NCI-H1105 treated with DMSO at 0.1 percent for 48 hours (cell line): ENCODE results near the gene TRIM28.
"Not testable (repeated sequence)": the region's sequence is repeated elsewhere in the genome, so short reads cannot be mapped to it uniquely, and the experiment has no call there.

Experiments
- DNase-seq: peaks from one replicate; lab custom pipeline; 2025; lab: John Stamatoyannopoulos, UW

Gene TRIM28

DNA sequence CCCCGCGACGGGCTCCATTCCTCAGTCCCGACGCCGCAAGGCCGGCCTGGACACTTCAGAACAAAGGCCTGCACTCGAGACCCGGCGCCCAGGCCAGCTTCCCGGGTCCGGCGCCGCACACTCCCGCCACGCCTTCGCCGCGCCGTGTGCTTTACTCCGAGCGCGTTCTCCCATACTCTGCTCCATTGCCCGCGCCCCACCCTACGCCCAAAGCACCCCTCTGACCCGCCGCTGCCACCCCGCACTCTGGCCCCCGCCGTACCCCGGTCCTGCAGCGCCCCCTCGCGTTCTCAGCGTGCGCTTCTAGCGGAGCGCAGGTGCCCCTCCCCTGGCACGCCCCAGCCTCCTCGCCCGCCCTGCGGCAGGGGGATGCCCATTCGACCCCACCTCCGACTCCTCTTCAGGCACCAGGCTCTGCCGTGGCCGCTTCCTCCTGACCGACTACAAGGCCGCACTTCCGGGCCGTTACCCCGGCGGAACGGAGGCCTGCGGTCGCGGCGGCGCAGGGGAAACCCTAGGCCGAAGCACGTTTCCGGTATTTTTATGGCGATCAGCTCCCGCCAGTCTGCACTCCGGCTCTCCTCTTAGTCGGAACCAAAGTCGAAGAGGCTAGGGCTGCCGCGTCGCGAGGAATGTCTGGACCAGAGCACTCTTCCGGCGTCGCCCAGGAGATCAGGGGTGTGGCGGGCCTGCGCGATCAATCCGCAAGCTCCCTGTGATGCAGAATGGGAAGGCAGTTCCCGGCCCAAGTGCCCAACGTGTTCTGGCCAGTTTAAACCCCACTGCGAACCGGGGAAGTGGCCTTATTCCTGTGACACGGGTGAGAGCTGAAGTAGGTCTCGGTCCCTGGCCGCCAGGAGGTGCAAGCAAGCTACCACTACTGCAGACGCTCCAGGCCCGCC is 24.3 kb upstream of the TRIM28 start, which contains the start of gene ZBTB45:
ZBTB45 (minus strand) TSS at position 456 of the 902 bp plus-strand sequence. CDS start 2,137 bp downstream, outside the sequence.
- DNase-seq = peak; percentile 93

DNA sequence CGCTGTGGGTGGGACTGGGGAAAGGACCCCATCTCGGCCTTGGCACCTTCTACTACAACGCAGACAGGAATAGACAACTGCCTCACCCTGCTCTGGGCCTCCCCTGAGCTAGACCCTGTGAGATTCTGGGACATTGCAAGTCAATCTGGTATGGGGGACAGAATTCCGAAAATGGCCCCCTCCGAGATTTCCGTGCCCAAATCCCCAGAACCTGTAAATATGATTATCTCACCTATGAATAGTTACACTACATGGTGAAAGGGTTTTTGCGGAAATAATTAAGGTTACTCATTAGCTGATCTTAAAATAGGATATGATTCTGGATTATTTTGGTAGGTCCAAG is 23.6 kb upstream of the TRIM28 start:
- DNase-seq = no peak

DNA sequence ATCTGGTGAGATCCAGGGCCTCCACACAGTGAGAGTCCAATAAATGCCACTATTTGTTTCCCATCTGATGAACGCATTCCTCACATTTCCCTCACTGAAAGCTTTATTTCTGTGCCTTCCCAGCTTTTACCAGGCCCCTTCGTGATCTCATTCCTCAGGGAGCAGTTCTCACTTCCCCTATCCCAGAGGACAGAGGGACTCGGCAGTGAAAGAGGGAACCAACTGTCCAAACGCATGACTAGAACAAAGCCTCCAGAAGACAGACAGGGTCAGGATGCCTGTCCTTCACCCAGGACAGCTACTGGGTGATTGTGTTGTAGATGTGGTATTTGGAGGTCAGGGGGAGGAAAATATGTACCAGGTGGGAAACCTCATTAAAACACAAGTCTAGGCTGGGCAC is 22.2 kb upstream of the TRIM28 start:
- DNase-seq = no peak

DNA sequence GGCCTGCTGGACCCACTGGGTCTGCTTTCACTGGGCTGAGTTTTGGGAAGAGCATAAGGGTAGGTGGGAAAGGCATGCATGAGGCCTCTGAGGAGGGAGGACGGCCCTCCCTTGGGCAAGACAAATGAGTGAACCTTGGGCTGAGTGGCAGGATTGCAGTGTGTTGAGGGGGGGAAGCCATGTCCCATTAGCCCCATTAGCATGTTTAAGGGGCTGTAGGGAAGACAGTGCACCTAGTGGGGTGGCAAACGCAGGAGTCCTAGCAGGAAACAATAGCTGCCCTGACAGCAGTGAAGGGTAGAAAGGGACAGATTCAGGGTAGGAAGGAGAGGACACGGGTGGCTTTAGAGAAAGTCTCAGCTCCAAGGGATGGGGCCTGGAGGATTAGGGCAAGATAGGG is 21.2 kb upstream of the TRIM28 start:
- no peak for DNase-seq

DNA sequence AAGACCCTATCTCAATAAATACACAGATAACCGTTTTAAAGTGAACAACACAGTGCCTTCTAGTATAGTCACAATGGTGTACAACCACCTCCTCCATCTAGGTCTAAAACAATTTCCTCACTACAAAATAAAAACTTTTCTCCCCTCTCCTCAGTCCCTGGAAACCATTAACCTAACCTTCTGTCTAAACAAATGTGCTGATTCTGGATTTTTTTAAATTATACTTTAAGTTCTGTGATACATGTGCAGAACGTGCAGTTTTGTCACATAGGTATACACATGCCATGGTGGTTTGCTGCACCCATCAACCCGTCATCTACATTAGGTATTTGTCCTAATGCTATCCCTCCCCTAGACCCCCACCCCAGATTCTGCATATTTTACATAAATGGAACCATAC is 14.5 kb upstream of the TRIM28 start:
- DNase-seq = no peak

DNA sequence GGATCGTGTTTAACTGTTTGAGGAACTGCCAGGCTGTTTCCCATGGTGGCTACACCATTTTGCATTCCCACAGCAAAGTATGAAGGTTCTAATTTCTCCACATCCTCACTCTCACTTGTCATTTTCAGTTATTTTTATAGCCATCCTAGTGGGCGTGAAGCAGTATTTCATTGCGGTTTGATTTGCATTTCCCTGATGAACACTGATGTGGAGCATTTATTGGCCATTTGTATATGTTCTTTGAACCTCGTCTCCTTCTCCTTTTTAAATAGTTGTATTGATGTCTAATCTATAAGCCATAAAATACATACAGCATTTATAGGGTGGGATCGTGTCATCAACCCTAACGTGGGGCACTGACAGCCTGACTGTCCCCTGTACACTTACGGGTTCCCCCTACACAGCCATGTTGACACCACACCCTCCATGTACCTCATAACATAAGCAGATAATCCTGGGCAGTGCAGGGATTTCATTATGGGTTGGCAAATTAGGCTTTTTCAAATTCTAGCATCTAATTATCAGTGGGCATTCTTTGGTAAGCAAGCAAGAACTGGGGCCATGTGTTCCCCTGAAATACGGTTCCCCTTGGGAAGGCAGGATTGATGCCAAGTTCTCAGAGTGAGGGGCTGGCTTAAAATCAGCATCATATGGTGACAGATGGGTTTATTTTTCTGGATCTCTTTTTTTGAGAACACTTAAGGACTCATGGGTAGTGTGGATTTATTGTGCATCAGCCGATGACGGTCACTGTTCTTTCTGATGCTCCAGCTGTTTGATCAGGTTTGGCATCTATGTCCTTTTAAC is 12.6 kb upstream of the TRIM28 start:
- DNase-seq = no peak

DNA sequence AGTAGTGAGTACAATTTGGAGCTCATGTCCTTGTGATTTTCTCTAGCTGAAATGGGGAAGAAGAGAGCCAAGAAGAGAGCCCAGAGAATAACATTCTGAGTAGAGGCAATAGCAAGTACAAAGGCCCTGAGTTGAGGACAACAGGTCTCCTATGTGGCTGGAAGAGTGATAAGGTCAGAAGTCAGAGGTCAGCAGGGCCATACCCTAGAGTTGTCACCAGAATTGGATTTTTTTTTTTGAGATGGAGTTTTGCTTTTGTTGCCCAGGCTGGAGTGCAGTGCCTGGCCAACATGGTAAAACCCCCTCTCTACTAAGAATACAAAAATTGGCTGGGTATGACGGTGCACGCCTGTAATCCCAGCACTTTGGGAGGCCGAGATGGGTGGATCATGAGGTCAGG is 8.0 kb upstream of the TRIM28 start:
- DNase-seq = no peak

DNA sequence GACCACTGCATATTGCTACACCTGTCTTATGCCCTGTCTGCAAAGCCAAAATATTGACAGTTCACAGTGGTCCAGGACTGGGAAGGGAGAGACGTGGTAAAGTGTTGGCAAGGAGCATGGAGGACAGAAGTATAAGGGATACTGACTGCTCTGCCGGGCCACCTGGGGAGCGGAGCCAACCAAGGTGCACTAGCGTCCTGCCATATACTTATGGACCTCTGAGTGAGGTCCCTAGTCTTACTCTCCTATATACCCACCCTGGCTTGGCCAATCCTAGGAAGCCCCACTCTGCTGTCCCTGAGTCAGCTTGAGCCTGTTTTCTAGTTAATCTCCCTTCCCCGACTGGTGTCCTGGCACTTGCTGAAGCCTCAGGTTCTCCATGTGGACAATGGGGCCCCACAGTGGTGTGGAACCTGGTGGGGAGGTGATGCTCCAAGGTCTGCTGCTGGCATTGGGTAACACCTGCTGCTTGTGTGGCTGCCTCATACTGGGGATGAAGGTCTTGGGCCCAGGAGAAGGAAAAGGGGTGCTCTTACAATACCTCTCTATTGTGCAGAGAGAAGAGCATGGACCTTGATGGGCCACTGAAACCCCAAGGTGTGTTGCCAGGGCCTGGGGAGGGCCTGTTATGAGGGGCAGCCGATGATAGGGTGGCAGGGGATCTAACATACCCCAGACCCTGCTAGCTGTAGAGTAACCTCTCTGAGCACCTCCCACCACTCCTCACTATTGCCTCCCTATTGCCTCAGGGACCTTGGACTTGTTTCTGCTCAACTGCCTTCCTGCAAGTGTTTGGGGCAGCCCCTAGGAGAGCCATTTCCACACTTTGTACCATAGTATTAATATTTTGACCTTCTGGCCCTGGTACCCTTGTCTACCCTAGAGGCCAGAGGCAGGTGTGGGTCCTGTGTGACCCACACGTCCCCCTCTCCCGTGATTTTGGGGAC is 6.7 kb upstream of the TRIM28 start:
- DNase-seq = no peak

DNA sequence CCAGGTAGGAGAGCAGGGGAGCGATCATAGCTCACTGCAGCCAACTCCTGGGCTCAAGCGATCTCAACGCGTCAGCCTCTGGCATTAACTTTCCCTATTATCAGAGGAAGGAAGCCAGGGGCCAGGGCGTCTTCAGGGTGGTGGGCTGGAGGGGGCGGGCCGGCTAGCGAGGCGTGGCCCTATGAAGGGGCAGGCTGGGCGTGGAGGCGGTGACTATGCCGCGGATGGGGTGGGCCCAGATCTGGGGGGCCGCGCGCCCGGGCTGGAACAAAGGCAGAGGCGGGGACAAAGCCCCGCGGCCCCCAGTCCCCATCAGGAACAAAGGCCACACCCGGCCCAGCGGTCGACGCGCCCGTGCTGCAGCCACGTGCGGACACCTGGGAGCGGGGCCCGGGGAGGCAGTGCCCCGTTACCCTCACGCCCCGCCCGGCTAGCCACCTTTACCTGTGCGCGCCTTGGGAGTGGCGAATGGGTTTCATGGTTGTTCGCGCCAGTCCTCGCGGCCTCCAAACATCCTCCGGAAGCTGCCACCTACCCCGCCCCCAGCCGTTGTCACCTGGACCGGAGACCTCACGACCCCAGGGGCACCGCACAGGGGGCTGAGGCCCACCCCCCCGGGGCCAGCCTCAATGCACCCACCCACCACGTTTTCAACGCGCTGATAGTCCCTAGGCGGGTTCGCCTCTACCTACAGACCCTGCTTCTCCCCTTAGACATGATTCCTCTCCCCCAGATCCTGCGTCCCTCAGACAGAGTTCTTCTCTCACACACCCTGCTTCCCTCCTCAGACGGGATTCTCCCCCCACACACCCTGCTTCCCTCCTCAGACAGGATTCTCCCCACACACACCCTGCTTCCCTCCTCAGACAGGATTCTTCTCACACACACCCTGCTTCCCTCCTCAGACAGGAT is 5.4 kb upstream of the TRIM28 start:
- no peak for DNase-seq

DNA sequence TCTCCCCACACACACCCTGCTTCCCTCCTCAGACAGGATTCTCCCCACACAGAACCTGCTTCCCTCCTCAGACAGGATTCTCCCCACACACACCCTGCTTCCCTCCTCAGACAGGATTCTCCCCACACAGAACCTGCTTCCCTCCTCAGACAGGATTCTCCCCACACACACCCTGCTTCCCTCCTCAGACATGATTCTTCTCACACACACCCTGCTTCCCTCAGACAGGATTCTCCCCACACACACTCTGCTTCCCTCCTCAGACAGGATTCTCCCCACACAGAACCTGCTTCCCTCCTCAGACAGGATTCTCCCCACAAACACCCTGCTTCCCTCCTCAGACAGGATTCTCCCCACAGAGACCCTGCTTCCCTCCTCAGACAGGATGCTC is 4.7 kb upstream of the TRIM28 start:
- not testable (repeated sequence) for DNase-seq

DNA sequence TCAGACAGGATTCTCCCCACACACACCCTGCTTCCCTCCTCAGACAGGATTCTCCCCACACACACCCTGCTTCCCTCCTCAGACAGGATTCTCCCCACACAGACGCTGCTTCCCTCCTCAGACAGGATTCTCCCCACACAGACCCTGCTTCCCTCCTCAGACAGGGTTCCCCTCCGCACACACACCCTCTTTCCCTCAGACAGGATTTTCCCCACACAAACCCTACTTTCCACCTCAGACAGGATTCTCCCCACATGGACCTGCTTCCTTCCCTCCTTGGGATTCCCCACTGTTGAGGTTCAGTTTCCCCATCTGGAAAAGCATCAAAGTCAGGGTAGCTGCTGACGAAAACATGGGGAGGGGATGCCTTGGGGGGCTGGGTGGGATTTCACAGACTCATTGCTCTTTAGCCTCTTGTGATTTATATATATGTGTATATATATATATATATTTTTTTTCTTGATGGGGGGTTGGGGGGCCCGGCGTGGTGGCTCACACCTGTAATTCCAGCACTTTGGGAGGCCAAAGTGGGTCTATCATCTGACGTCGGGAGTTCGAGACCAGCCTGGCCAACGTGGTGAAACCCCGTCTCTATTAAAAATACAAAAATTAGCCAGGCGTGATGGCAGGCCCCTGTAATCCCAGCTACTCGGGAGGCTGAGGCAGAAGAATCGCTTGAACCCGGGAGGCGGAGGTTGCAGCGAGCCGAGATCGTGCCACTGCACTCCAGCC is 1.1 kb upstream of the TRIM28 start:
- DNase-seq = not testable (repeated sequence)

DNA sequence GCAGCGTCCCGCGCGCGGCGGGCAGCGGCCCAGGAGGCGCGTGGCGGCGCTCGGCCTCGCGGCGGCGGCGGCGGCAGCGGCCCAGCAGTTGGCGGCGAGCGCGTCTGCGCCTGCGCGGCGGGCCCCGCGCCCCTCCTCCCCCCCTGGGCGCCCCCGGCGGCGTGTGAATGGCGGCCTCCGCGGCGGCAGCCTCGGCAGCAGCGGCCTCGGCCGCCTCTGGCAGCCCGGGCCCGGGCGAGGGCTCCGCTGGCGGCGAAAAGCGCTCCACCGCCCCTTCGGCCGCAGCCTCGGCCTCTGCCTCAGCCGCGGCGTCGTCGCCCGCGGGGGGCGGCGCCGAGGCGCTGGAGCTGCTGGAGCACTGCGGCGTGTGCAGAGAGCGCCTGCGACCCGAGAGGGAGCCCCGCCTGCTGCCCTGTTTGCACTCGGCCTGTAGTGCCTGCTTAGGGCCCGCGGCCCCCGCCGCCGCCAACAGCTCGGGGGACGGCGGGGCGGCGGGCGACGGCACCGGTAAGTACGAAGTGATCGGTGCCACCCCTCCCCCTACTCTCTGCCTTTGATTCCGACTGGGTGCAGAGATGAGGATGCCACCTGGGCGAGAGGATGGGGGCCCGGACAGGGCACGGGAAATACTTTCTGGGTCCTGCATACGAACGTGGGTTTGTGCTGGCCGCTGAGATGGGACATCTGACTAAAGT is 874 bp downstream of the TRIM28 start:
- no peak for DNase-seq

DNA sequence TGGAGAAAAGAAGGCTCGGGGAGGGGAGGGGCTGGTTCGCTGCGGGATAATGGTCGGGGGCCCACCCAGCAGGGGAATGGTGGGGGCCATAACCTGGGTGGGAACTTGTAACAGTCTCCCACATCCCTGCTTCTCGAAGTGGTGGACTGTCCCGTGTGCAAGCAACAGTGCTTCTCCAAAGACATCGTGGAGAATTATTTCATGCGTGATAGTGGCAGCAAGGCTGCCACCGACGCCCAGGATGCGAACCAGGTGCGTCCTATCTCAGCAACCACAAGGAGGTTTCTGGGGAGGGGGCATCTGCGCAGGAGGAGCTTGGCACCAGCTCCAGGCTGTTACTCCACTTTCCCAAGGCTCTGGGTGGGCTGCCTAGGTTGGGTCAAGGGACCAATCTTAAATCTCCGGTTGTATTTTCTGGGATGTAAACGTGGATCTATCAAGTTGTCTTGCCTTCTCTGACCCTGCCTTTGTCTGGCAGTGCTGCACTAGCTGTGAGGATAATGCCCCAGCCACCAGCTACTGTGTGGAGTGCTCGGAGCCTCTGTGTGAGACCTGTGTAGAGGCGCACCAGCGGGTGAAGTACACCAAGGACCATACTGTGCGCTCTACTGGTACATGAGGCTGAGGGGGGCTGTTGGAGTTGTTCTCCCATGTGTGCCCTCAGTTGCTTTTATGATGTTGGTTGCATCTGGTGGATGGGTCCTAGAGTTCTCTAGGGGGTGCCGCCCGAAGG is 1.6 kb downstream of the TRIM28 start:
- no peak for DNase-seq

DNA sequence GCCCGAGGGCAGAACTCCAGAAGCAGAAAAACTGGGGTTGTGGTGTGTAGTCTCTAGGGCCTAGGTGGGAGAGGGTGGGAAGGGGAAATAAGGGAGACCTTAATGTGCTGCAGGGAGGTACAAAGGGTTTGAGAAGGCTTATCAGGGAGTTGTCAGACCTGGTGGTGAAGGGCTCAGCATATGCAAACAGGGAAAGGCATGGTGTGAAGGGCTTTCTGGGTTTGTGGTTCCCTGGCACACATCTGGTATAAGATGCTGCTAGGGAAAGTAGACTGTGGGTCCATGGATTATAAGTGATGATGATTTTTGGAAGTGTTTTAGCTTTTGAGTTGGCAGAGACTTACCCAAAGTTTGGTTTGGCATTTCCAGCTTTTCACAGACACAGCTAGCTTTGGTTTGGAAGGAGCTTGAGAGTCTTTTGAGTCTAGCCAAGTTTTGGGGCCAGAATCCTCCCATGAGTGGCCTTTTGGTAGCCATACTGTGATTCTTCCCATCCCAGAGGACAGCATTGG is 2.2 kb downstream of the TRIM28 start:
- DNase-seq = no peak

DNA sequence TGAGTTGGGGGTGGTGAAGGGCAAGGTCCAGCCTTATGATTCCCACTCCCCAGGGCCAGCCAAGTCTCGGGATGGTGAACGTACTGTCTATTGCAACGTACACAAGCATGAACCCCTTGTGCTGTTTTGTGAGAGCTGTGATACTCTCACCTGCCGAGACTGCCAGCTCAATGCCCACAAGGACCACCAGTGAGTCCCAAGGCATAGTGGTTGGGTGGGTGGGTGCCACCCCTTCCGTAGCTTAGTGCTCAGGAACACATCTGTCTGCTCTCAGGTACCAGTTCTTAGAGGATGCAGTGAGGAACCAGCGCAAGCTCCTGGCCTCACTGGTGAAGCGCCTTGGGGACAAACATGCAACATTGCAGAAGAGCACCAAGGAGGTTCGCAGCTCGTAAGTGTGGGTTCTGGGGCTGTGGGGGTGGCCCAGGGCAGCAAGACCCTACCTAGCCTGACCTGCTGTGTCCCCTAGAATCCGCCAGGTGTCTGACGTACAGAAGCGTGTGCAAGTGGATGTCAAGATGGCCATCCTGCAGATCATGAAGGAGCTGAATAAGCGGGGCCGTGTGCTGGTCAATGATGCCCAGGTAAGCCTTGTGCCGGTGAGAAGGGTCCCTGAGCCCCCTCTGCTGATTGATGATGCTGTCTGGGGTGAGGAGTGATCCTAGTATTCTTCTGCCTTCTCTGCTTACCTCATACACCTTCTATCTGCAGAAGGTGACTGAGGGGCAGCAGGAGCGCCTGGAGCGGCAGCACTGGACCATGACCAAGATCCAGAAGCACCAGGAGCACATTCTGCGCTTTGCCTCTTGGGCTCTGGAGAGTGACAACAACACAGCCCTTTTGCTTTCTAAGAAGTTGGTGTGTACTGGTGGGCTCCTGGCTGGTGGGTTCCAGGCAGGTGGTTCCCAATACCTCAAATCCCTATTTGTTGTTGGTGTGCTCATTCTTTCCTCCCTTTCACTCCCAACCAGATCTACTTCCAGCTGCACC is 3.8 kb downstream of the TRIM28 start:
- DNase-seq = no peak

DNA sequence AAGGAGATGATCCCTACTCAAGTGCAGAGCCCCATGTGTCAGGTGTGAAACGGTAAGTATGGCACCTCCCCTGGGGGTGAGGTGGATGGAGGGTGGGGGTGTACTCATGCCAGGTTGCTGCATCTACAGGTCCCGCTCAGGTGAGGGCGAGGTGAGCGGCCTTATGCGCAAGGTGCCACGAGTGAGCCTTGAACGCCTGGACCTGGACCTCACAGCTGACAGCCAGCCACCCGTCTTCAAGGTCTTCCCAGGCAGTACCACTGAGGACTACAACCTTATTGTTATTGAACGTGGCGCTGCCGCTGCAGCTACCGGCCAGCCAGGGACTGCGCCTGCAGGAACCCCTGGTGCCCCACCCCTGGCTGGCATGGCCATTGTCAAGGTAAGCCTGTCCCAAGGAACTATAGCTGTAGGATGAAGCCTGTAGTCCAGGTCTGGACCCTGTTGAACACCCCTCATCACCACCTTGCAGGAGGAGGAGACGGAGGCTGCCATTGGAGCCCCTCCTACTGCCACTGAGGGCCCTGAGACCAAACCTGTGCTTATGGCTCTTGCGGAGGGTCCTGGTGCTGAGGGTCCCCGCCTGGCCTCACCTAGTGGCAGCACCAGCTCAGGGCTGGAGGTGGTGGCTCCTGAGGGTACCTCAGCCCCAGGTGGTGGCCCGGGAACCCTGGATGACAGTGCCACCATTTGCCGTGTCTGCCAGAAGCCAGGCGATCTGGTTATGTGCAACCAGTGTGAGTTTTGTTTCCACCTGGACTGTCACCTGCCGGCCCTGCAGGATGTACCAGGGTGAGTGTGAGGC is 5.2 kb downstream of the TRIM28 start:
- no peak for DNase-seq
